ENCODE measurements around the gene ERICH2.
A peak's percentile ranks its signal among the peaks of the same experiment; 100 is the strongest.
"Not testable (repeated sequence)": the region's sequence is repeated elsewhere in the genome, so short reads cannot be mapped to it uniquely, and the experiment has no call there.

The ERICH2 gene

DNA sequence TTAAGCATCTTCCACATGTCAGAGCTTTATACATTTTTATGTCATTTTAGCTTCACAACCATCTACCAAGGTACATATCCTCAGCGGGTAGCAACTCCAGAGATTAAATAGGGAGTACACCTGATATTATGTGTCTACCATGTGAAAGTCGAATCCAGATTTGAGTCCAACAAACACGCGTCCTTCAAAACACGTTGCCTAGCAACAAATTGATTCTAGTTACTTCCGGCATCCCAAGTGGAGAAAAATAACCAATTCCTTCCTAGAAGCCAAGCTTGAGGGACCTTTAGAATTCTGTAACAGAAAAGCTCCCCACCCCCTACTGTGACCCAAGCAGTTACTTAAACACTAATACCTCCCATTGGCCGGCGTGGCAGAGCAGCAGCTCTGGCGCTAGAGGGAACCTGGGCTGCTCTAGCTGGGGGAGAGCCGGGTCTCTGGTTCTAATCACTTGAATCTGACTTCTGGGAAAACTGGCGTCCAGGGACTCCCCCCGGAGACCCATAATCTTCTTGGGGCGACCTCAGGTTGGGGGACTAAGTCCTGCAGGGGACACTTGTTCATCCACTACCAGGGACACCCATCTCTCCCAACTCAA, at the start of gene ERICH2:
Gene ERICH2 (plus strand): TSS at position 371 of the 598 bp plus-strand sequence. CDS start 304 bp downstream, outside the sequence.
- DNase-seq = peak; percentile 72

- DNase-seq = no peak
These were observed 48.5 kb upstream of the ERICH2 start for GRCh38 chr2:170721678-170722077.

DNA sequence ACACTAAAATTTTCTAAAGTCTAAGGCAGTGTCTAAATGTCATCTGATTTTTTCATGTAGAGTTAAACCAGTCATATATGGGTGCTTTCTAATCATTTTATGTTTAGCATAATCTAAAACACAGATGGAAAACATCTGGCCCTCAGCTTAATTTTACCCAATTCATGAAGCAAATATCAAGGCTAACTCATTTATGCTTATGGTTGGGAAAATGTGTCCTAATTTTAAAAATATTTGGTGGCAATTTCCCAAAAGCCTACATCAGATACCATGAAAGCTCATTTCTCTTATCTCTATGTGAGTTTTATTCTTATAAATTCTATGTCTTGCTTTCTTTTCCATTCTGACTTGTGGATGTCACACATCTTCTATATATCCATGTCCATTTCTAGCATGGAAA, 47.9 kb upstream of the ERICH2 start:
- DNase-seq = no peak

DNA sequence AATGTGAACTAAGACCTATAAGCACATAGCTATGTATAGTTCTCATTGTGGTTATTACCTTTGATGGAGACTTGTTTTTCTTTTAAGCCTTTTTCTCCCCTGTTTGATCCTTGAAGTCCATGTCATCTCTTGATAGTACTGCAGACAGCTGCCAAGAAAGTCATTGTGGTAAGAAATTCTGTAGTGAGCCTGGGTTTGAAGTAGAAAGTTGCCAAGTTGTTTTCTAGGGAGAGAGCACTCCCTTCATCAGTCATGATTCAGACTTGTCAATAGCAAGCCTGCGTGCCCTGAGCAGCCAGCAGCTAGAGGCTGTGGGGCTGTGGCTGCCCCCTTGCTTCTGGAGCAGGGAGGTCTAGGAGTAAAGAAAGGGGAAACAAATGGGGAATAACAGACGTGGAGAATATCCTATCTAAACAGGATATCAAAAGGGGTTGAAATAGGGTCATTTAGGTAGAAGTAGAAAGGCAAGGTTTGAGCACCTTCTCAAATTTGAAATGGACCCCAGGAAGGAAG, 46.7 kb upstream of the ERICH2 start:
- DNase-seq = no peak

DNA sequence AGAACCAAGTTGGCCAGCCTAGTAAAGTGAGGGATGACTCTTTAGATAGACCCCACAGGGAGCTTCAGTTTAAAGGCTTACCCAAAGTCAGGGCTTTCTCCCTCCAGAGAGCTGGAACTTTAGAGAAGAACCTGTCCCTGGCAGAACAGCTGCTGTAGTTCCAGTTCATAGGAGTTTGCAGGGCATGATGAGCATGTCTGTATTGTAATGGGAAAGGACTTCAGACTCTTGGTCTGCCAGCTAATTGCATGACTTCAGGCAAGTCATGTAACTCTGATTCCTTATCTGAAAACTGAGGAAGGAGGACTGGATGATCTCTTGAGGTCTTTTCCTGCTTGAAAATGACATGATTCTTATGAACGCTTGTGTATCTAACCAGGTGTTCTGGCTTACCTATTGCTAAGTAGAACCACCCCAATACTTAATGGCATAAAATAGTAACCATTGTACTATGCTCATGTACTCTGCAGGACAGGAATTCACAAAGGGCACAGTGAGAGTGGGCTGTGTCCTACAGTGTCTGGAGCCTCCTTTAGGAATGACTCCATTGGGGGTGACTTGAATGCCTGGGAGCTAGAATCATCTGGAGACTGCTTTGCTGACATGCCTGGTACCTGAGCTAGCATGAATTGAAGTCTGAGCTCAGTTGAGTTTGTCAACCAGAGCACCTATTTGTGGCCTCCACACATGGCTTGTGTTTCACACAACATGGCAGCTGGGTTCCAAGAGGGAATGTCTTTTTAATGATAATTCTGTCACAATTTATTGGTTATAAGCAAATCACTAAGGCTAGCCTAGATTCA, 36.2 kb upstream of the ERICH2 start:
- no peak for DNase-seq

DNA sequence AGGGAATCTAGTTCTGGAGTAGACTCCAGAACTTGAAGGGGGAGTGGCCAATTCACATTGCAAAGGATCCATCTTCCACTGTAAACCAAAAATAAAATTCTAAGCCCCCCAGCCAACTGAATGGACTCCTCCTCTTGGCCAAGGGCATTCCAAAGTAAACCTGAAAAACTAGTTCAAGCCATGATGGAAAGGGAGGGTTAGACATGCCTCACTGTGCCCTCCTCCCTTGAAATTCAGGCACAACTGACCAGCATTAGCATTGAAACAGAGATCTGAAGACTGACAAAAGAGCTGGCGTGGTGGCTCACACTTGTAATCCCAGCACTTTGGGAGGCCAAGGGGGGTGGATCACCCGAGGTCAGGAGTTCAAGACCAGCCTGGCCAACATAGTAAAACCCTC, 35.6 kb upstream of the ERICH2 start:
- not testable (repeated sequence) for DNase-seq

GRCh38 chr2:170736628-170737027, 33.5 kb upstream of the ERICH2 start:
- DNase-seq = no peak

GRCh38 chr2:170737406-170737805, 32.8 kb upstream of the ERICH2 start:
- DNase-seq = no peak

- no peak for DNase-seq
These were observed 32.4 kb upstream of the ERICH2 start for GRCh38 chr2:170737821-170738220.

DNA sequence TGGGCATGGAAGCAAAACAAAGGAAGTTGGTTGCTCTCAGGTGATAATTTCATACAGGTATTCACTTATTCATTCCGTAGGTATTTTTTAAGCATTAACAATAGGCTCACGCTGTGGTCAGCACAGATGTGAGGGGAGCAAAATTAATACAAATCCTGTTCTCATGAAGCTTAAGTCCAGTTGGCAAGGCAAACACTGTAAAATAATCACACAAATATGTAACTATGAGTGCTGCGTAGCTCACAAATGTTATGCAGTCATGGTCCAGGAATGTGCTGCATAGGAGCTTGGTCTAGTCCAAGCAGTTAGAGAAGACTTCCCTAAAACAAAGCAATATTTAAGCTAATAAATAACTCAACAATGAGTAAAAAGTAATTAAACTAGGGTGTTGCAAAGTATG, 31.1 kb upstream of the ERICH2 start:
- DNase-seq = no peak

DNA sequence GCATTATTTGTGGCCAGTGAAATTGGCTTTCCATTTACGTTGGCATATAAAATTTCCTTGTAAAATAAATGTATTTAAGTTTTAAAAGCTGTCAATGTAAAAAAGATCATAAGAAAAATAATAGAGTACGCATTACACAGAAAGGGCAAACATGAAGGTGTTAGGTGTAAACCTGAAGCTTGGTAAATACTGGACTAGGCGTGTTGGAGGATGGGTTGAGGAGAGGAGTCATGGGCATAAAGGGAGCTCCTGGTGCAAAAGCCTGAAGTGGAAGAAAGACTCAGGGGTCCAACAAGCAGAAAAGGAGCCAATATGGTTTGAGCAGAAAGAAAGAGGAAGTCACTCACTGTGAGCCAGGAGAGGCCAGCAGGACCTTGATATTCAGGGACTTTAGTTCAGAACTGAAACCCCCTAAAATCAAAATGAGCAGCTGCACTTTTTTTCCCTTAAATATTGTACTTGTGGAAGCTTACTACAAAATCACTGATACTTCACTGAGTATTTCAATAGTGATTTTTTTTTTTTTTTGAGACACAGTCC, 30.6 kb upstream of the ERICH2 start:
- DNase-seq = no peak

GRCh38 chr2:170740660-170741059, 29.5 kb upstream of the ERICH2 start:
- DNase-seq = no peak

DNA sequence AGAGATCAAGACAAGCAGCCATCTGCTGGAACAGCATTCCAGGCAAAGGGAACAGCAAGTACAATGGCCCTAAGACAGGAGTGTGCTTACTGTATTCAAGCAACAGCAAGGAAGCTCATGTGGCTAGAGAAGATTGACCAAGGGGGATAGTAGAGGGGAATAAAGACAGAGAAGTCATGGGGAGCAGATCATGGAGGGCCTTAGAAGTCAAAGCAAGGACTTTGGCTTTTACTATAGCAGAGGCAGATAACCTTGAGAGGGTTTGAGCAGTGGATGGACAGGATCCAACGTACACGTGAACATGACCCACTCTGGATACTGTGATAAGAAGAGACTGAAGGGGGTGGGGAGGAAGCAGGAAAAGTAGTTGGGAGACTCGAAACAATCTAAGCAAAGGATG, 28.2 kb upstream of the ERICH2 start:
- no peak for DNase-seq

DNA sequence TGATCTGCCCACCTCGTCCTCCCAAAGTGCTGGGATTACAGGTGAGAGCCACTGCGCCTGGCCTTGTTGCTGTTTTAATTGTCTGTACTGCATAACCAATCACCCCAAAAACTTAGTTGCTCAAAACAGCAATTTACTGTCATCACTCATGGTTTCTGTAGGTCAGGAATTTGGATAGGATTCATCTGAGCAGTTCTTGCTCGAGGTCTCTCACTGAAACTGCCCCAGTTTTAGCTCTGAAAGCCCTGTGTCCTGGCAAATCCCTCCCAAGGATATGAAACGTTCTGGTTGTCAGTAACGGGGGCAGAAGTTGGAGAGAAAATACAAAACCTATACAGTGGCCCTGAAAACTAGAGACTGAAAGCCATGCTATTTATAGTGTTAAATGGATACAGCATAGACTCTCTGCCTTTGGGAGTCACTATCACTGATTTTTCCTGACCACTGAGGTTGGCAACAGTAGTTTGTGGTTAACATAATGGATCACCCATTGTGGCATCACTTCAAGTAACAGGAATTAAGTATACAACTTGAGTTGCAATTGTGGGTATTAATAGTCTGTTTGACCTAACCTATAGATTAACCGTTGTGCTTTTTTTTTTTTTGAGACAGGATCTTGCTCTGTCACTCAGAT, 27.2 kb upstream of the ERICH2 start:
- DNase-seq = no peak

GRCh38 chr2:170743530-170744239, 26.5 kb upstream of the ERICH2 start:
- no peak for DNase-seq

GRCh38 chr2:170744248-170745002, 25.8 kb upstream of the ERICH2 start:
- DNase-seq = peak; percentile 6

GRCh38 chr2:170745305-170745704, 24.9 kb upstream of the ERICH2 start:
- no peak for DNase-seq

- DNase-seq = no peak
These were observed 22.3 kb upstream of the ERICH2 start for GRCh38 chr2:170747921-170748320.

DNA sequence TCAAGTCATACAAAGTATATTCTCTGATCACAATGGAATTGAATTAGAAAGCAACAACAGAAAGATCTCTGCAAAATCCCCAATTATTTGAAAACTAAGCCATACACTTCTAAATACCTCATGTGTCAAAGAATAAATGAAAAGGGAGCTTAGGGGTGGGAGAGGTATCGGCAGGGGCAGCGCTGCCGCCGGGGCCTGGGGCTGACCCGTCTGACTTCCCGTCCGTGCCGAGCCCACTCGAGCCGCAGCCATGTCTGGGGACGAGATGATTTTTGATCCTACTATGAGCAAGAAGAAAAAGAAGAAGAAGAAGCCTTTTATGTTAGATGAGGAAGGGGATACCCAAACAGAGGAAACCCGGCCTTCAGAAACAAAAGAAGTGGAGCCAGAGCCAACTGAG, 18.6 kb upstream of the ERICH2 start:
- DNase-seq = not testable (repeated sequence)

- DNase-seq = no peak
These were observed 8.6 kb upstream of the ERICH2 start for GRCh38 chr2:170761572-170761971.

GRCh38 chr2:170762760-170763159, 7.4 kb upstream of the ERICH2 start:
- no peak for DNase-seq

DNA sequence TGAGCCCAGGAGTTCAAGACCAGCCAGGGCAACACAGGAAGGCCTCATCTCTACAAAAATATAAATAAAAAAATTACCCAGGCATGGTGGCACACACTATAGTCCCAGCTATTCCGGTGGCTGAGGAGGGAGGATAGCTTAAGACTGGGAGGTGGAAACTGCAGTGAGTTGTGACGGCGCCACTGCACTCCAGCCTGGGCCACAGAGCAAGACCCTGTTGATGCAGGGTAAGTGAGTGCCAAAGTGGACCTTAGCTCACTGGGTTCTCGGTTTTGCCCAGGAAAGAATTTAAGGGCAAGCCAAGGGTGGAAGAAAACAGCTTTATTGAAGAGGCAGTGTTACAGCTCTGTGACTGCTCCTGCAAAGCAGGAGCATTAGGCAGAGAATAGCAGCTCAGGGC, 6.9 kb upstream of the ERICH2 start:
- DNase-seq = no peak

All from NCI-H2029 treated with DMSO at 0.1 percent for 48 hours (cell line).